KBM-7 (cell line): ENCODE results near the gene PDXDC1.
"Not testable (repeated sequence)": the region's sequence is repeated elsewhere in the genome, so short reads cannot be mapped to it uniquely, and the experiment has no call there.

Experiments used
- DNase-seq: peaks from one replicate; pipeline ENCODE4 v3.0.0-alpha.2; 2015
- in situ Hi-C: fragments of 300-500 bp; cut with MboI; formaldehyde crosslinking; loops from 2 replicates; pipeline ENCODE4 v1.14.3; 2020; ENCODE audit warnings: low sequenced_read_pairs, low pct_unique_long_range_greater_than_20kb, mixed read lengths

PDXDC1 gene

DNA sequence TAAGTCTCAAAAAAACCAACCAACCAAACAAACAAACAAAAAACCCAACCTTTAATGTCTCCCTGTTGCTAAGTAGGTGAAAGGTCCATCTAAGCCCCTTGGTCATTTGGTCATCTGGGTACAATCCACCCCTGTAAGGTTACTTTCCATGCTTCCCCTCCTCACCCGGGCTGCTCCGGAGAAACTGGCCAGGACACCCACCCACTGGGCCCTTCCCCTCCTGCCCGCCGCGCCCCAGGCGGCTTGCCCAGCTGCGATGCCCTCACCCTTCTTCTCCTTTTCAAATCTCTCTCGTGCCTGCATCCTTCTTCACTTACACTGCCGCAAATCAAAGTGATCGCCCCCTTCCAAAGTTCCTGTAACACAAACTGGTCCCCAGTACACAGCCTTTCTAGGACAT is 79.1 kb downstream of the PDXDC1 start:
- in situ Hi-C loops, result no loop called here
- no peak for DNase-seq

DNA sequence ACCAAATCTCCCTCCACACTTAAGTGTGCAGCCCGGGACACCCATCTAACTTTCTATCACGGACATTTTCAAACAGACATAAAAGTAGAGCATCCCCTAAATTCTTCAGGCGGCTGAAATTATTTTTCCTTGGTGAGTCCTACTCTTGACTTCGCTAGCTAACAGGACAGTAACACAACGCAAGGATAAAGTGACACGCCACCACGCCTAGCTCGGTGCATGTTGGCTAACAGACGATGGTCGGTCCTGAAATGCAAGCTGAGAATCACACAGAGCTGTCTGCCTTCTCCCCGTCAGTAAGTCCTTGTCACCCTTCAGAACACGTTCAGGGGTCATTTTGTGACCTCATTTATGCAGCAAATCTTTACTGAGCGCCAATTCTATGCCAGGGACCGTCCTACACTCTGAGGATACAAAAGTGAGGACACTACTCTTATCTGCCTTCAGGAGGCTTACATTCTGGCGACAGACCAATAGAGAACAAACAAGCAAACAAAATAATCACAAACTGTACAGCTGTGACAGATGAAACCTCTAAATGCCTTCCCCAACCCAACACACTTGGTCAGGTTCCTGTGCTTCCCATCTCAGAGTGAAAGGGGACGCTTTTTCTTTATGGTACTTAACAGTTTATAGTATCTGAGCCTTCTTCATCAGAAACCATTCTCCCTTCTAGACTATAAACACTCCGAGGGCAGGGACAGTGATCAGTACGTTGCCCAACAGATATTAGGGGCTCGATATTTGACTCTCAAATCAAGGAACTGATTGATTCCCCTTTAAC is 79.7 kb downstream of the PDXDC1 start:
- in situ Hi-C loops, result no loop called here
- no peak for DNase-seq

DNA sequence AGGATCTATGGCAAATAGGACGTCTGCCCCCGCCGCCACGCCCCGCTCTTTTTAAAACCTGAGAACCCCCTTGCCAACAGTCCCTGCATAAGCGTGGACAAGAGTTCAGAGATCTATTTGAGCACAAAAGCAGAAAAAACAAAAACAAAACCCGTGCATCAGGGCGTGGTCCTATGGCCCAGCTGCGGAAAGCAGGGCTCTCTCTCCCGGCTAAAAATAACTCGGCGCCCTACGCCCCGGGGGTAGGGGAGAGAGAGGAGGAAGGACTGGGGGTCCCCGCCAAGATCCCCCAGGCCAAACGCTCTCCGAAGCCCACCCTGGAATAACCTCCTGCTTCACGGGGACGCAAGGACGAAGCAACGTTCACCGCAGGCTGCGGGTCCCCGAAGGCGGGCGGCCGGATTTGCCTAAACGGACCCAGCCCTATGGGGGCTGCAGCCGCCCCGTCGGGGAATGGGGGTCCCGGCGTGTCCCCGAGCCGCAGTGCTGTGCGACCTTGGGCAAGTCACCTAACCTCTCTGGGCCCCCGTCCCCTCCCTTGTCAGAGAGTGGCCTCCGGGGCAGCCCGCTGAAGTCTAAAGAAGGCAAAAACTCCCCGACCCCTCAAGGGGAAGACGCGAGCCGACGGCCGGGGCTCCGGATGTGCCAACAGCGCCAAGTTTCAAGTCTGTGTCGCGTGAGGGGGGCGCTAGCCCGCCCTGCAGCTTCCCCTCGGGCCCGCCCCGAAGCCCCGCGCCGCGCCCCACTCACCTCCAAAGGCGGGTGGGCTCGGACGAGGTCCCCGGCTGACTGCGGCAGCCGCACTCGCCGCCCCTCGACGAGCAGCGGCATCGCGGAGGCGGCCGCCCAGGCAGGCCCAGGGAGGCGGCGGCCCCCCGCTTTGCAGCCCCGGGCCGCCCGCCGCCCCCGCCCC is 80.6 kb downstream of the PDXDC1 start:
- peak; percentile 55 for DNase-seq
- in situ Hi-C loops, result no loop called here

DNA sequence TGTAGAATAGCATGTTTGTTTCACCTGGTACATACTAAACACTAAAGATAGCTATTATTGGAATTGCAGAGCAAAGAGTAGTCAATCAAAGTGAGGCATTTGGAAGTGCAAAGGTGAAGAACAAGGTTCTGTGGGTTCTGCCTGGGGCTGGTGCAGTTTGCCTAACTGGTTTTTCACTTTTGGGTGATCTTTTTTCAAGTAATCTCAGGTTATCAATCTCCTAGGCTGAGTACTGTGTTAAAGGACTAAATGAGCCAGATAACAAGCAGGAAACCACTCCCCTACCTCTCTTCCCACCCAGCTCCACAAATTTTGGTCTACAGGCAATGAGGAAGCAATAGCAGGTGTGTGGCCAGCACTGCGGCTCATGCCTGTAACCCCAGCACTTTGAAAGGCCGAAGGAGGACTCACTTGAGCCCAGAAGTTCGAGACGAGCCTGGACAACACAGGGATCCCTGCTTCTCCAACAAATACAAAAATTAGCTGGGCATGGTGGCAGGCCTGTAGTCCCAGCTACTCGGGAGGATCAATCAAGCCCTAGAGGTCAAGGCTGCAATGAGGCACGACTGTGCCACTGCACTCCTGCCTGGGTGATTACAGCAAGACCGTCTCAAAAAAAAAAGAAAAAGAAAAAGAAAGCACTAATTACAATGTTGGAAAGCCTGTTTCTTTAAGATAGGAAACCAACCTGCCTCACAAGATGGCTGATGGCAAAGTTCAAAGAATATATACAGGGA is 83.0 kb downstream of the PDXDC1 start:
- no peak for DNase-seq
- in situ Hi-C loops, result no loop called here

DNA sequence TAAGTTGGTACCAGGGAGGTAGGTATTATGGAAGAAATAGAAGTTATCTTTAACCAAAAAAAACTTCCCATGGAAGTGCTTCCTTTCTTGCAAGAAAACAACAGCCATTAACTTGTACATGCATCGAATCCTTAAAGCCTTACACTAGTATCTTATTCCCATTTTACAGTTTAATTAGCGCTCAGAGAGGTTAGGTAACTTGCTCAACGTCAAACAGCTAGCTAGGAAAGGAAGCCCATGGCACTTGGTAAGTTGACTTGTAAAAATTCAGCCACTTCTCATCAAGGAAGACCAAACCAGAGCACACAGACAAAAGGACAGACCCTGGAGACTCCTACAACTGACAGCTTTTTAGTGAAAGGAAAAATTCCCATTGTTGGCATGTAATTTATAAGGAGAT is 84.5 kb downstream of the PDXDC1 start:
- in situ Hi-C loops, result no loop called here
- DNase-seq, result no peak

DNA sequence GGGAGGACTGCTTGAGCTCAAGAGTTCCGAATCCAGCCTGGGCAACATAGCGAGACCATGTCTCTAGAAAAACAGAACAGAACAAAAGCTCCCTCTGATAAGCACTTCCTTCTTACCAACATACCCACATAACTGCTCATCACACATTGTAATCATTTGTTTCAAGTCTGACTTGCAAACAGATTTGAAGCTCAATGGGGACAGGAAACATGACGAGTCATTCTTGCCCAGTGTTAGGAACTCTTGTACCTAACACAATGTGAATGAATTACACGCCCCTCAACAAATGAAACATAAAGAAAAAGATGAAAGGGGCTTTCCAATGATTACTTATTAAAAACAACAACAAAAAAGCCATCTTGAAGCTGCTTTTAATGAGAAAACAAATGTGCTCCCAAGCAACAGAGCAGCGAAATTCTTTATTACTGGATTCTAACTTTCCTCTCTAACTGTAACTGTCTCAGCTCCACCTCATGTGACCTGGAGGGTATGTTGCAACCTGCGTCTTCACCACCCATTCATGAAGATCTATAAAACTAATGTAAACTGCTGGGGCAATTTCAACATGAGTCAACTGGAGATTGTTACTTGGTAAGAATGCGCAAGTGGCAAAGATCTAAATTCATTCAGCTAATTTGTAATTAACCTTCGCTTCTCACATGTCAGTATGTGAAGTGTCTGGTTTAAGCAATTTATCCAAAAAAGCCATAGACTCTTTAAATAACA is 87.4 kb downstream of the PDXDC1 start:
- in situ Hi-C loops, DNase-seq: not testable (repeated sequence)

DNA sequence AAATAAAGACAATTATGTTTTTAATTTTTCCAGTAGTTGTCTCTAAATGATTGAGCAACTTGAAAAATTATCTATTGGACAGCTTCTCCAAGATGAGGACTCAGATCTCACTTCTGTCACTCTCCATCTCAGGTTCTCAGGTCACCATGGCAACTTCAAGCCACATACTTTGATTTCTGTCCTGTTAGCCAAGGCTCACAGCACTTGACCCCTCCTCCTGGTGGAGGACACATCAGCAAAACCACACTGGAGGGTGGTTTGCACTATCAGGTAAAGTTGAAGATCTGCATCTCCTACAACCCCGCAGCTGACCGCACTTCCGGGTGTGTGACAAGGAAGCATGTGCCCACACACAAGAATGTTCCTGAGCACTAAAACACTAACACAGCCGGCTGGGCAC is 91.1 kb downstream of the PDXDC1 start:
- DNase-seq, in situ Hi-C loops: not testable (repeated sequence)

DNA sequence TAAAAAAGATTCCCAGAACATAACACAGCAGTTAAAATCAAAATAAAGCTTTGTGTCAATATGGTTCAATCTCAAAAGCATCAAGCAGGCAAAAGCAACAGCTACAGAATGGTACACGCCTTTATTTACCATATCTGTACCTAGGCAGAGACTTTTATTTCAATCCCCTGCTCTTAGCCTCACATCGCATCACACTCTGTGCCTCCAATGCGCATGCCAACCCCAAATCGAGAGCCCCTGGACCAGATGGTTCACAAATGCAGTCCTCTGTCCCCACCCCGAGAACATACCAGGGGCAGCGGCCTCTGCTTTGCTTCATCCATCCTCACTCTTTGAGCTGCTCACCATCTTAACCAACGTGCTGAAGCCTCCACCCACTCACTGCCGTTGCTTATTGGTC is 91.9 kb downstream of the PDXDC1 start:
- in situ Hi-C loops, DNase-seq: not testable (repeated sequence)

DNA sequence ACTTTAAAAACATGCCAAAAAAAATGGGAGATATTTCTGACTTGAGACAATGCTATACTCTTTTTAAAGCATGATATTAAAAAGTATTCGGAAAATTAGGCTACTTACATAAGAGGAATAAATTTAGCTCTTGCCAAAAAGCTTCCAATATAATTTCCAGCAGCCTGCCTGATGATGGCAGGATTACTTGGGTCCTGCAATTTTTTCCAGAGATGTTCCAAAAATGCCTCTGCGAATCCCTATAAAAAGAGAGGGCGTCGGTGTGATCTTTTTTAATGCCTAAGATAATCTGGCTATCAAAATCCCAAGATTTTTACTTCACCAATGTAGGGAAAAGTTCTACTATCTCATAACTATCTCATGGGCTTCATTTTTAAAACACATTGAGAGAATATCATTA is 96.2 kb downstream of the PDXDC1 start:
- DNase-seq, in situ Hi-C loops: not testable (repeated sequence)

DNA sequence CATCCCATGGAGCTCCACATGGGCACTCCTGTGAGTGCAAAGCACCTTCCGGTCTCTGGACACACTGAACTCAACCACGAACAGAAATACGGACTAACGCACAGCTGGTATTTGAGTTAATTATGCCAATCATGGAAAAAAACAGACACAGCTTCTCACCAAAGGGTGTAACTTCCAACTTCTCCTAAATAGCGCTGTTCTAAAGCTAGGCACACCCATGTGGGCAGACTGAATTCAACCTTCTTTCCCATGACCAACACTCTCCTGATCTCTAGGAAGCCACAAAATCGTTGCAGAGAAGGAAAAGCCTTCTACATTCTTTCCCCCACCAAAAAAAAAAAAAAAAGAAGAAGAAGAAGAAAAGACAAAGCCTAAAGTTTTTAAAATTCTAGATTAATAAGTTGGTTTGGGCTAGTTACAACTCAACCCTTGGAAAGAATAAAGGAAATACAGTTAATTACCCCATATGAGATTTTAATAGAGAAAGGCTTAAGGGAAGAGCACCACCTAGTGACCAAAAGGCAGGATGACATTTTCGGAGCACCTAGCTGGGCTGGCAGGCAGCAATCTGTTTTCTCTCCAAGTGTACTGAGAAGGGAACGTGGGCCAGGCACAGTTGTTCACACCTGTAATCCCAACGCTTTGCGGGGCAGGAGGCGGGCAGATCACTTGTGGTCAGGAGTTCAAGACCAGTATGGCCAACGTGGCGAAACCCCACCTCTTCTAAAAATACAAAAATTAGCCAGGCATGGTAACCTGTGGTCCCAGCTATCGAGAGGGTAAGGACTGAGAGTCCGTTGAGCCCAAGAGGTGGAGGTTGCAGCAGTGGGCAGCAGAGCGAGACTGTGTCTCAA is 97.3 kb downstream of the PDXDC1 start:
- in situ Hi-C loops, DNase-seq: not testable (repeated sequence)

DNA sequence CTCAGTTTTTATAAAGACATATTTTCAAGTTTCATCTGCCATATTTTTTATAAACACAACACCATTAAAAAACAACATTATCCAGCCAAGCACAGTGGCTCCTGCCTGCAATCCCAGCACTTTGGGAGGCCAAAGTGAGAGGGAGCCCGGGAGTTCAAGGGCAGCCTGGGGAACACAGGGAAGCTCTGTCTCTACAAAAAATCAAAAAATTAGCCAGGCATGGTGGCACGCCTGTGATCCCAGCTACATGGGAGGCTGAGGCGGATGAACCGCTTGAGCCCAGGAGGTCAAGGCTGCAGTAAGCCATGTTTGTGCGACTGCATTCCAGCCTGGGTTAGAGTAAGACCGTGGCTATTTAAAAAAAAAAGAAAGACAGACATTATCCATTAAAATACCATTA is 98.3 kb downstream of the PDXDC1 start:
- DNase-seq, result no peak
- in situ Hi-C loops, result no loop called here

DNA sequence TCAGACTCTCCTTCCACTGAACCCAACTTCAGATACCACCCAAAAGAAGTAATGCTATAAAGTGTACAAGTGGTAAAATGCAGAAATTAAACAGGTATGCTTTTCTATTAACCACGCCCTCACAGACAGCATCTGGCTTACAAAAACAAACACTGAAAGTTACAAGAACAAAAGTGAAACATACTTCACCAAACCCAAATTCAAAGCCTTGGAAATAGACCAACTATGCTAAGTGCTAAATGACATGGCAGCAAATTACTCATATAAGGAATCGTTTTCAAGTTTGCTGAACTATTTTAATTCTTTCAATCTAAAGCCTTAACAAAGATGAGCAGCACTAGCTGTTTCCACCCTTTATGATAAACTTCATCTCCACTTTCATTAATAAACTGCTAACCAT is 101.3 kb downstream of the PDXDC1 start:
- DNase-seq, in situ Hi-C loops: not testable (repeated sequence)

DNA sequence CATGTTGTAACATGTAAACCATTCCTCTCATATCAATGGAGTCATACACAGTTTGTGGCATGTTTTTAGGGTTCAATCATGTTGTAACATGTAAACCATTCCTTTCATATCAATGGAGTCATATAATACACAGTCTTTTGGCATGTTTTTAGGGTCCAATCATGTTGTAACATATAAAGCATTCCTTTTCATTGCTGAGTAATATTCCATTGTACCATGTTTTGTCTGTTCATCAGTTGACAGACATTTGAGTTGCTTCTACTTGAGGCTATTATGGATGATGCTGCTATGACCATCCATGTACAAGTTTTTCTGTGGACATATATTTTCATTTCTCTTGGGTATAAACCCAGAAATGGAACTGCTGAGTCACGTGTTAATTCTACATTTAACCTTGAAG is 106.1 kb downstream of the PDXDC1 start:
- DNase-seq, in situ Hi-C loops: not testable (repeated sequence)

DNA sequence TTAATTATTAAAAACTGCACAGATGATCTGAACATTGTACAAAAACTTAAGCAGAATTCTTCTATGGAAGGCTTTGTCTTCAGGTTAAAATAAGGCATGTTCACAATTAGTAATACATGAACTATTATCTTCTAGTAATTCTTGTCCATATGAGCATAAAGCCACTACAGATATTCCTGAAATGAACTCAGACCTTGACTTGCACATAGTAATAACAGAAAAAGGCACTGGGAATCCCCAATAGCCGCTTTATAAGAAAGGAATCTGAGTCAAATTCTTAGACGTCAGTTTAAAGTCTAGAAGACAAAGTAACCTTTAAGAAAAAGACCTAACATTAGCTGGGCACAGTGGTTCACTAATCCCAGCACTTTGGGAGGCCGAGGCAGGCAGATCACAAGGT is 108.0 kb downstream of the PDXDC1 start:
- DNase-seq, in situ Hi-C loops: not testable (repeated sequence)

DNA sequence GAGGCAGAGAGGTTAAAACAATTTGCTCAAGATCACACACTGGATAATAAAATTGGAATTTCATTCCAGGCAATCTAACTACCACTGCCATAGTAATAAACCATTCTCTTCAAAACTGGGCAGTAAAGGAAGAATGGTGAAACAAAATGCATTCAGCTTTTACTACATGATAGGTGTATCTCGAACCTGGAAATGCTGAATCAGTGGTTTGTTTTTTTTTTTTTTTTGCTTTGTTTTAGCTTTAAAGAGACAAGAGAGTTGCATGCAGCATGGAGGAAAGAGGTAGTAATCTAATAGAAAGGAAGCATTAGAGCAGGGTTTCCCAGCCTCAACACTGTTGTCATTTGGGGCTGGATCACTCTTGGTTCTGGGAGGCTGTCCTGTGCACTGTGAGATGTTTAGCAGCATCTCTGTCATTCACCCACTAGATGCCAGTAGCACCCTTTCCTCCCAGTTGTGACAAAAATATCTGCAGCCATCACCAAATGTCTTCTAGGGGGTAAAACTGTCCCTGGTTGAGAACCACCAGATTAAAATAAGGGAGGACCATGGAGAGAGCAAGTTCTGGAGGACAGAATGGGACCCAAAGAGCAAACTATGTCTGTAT is 115.9 kb downstream of the PDXDC1 start:
- DNase-seq, in situ Hi-C loops: not testable (repeated sequence)

DNA sequence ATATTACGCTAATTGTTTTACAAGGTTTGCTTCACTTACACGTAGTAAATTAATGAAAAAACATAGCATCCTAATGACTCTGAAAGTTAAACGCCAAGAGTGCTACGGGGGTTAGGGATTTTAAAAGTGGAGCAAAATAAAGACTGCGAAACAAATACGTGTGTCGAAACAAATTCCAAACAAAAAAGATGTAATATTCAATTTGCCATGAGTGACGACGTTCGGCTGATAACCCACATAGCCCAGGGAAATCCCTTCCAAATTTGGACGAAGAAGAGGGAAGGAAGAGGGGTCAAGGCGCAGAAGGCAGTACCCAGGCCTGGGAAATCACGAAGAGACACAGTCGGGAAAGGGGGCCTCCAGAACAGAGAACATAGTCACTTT is 118.7 kb downstream of the PDXDC1 start:
- DNase-seq, in situ Hi-C loops: not testable (repeated sequence)

DNA sequence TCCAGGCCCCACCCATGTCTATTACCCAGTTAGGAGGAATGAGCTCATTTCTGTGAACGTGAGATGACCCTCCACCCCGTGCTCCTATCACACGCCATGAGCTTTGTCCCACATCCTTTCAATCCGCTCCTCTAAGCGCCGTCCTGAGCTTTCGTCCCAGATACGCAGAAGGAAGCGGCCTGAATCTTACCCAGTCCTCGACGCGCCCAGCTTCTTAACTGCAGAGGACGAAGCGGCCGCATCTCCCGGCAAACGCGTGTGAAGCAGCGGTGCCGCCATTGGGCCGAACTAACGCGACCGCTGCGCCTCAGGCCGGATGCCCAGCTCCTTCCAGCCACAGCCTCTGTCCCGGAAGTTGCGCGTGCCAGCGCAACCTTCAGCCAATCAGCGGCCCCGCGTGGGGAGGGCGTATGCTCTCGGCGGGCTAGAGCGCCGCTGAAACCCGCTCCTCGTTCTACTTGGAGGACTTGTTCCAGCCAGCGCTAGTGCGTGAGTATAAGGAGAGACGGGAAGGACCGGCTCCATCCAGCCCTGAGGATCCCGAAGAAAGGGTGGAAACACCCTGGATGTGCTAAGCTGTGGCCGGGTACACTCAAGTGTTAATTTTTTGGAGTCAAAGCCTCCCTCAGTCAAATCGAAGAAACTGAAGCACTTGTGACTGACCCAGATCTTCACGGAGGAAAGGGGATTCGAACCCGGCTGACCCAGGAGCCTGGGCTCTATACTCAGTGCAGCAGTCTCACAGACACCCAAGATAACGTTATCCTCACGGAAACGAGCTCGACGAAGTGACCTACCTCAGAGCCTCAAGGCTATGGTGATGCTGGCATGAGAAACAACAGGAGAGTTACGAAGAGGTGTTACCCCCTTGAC is 119.4 kb downstream of the PDXDC1 start, which contains the start of gene RRN3:
Gene RRN3 (minus strand): TSS at position 318 of the 873 bp plus-strand sequence. CDS start 39 bp downstream, at position 279.
- DNase-seq, result peak; percentile 94
- in situ Hi-C loops, result not testable (repeated sequence)
